ENCODE data around the gene INO80C. TPM values are rescaled to one million over a fixed set of nuclear protein-coding genes. Genes with fewer than 3 reads are reported as not detected.

Gene INO80C
- total RNA-seq, 1 donor: 5.6 TPM

DNA sequence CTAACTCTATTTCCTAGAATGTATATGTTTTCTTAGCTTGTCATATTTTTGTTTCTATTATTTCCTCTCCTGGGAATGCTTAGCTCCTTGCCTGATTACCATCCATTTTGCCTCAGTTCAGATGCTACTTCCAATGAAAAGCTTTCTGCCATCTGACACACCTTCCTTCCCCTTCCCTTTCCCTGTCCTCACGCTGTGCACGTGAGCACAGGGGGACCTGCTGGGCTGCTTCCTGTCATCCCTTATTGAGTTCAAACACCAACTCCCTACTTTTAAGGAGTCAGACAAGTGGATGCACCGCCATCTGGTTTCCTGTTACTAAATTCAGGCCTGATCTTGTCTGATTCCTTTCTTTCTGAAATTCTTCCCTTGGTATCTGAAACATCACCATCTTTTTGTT is 2.4 kb upstream of the INO80C start:
- no peak for DNase-seq (ENCODE audit: low read depth)
- H3K4me3 ChIP-seq (ENCODE audit: low read depth, low read length): no peak overlapping the region
- TF ChIP-seq, protein P1, sequence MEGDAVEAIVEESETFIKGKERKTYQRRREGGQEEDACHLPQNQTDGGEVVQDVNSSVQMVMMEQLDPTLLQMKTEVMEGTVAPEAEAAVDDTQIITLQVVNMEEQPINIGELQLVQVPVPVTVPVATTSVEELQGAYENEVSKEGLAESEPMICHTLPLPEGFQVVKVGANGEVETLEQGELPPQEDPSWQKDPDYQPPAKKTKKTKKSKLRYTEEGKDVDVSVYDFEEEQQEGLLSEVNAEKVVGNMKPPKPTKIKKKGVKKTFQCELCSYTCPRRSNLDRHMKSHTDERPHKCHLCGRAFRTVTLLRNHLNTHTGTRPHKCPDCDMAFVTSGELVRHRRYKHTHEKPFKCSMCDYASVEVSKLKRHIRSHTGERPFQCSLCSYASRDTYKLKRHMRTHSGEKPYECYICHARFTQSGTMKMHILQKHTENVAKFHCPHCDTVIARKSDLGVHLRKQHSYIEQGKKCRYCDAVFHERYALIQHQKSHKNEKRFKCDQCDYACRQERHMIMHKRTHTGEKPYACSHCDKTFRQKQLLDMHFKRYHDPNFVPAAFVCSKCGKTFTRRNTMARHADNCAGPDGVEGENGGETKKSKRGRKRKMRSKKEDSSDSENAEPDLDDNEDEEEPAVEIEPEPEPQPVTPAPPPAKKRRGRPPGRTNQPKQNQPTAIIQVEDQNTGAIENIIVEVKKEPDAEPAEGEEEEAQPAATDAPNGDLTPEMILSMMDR (IDR thresholded peaks at IDR 0.05; ENCODE audit: insufficient read depth, low read depth, low read length): no peak

DNA sequence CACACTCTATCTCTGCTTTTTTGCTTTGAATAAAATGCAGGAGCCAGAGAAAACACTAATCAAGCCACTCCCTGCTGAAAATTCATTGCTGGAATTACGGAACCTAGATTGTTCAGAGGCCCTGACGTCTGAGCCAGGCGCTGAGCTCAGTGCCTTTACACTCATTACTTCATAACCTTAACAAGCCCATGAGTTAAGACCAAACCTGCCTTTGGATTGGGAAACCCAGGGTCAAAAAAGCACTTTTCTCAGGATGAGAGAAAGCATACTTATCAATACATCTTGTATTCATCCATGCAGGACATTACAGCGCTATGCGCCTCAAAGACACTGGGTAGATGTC is 762 bp downstream of the INO80C start:
- DNase-seq (ENCODE audit: low read depth): peak; percentile 82
- TF ChIP-seq, protein P1 (IDR thresholded peaks at IDR 0.05; ENCODE audit: insufficient read depth, low read depth, low read length): no peak
- H3K4me3 ChIP-seq (ENCODE audit: low read depth, low read length): peak overlapping the region; percentile 80

DNA sequence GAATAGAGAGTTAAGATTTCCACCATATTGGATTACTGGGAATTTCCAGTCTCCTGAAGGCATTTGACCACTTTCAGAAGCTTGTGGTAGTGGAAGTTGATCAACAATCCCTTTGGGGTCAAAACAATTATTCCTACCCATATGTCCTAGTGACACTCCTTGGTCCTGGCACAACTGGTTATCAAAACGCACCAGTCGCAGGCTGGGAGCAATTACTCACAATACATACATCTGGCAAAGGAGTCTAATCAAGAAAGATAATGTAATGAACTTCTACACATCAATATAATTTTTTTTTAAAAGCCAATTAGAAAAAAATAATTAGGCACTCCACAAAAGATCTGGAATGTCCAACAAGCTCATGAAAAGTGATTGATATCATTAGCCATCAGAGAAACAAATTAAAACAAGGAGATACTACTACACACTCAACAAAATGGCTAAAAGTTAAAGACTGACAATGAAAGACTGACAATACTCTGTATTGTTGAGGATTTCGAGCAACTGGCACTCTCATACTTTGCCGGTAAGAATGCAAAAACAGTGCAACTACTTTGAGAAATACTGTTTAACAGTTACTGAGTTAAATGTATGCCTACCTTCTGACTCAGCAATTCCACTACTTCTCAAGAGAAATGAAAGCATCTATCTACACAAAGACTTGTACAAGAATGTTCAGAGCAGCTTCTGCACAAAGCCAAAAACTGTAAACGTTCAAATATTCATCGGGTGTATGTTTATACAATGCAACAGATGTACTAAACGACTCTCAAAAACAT is 2.0 kb downstream of the INO80C start:
- peak; percentile 50 for DNase-seq (ENCODE audit: low read depth)
- TF ChIP-seq, protein P1 (IDR thresholded peaks at IDR 0.05; ENCODE audit: insufficient read depth, low read depth, low read length): no peak
- peak overlapping the region; percentile 80 for H3K4me3 ChIP-seq (ENCODE audit: low read depth, low read length)

DNA sequence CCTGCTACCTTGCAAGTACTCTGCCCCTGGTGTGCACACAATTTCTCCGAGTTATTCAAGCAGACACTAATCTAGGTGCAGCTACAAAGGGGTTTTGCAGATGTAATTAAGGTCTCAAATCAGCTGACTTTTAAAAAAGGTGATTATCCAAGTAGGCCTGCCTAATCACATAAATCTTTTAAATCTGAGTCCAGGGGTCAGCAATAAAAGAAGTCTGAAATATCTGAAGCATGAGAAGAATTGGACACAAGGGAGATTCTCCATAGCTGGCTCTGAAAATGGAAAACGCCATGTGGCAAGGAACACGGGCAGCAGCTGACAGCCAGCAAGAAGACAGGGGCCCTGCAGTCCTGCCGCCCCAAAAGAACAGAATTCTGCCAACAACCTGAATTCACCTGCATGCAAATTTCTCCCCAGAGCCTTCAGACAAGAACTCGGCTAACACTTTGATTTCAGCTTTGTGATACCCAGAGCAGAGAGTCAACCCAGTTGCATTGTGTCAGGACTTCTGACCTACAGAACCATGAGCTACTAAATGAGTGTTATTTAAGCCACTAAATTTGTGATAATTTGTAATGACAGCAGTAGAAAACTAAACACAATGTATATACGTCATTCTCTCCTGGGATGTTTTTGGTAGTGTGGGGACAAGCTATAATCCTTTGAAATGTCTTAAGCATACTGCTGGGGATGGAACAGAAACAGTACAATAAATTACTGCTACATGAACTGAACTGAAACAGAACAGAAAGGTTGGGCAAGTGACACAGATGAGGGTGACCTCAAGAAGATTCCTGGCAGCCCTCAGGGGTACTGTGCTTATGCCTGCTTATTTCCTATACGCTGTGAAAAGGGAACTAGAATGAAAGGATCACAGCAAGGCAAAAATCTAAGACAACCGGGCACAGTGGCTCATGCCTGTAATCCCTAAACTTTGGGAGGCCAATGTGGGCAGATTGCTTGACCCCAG is 3.2 kb downstream of the INO80C start:
- no peak overlapping the region for H3K4me3 ChIP-seq (ENCODE audit: low read depth, low read length)
- TF ChIP-seq, protein P1 (IDR thresholded peaks at IDR 0.05; ENCODE audit: insufficient read depth, low read depth, low read length): no peak
- no peak for DNase-seq (ENCODE audit: low read depth)

DNA sequence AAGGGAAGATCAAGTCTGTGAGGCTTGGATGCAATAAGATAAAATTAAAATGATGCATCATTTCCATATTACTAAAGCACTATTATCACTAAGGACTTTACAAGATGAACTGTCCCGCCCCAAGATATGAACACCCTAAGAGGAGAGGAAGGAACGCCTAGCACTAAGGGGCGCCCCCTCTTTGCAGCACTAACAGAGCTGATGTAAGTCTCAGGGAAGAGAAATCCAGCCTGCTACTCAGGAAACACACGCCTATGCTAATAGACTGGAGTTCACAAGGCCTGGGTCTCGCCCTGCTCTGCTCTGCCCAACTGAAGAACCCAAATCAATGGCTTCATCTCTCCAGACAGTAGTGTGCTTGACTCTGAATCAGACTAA is 6.1 kb downstream of the INO80C start:
- DNase-seq (ENCODE audit: low read depth): peak; percentile 14
- H3K4me3 ChIP-seq (ENCODE audit: low read depth, low read length): no peak overlapping the region
- TF ChIP-seq, protein P1 (IDR thresholded peaks at IDR 0.05; ENCODE audit: insufficient read depth, low read depth, low read length): no peak

DNA sequence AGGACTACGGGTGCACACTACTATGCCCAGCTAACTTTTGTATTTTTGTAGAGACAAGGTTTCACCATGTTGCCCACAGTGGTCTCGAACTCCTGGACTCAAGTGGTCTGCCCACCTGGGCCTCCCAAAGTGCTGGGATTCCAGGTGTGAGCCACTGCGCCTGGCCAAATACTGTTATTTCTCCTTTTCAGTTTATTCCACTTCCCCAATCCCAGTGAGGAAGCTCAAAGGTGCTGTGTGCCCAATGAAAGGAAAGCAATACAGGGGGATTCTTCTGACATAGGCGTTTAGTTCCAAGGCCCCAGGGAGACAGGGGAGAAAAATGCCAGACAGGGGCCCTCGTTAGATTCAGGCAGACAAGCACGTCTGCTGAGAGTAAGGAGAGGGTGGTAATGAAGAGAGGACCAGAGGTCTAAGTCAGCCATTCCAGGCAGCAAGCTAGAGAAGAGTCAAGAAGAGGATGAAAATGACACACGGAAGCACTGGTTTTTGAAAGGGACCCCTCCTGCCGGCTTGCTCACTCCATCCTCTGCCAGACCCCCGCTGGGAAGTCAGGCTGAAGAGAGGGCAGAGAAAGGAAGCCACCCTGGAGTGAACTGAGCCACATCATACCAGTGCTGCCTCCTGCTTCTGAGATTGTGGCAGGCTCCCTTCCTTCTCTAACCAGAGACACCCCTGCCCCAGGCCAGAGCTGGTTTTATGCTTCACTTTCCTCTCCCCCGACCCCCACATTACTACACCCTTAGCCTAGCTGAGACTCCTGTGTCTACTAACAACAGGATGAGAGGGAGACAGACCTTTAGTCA is 6.7 kb downstream of the INO80C start:
- no peak overlapping the region for H3K4me3 ChIP-seq (ENCODE audit: low read depth, low read length)
- TF ChIP-seq, protein P1 (IDR thresholded peaks at IDR 0.05; ENCODE audit: insufficient read depth, low read depth, low read length): no peak
- DNase-seq (ENCODE audit: low read depth): no peak
